Liver (tissue), 3 donors: ENCODE measurements around the gene EAPP.

Experiments
- CTCF ChIP-seq: fragments of 150-350 bp; IDR thresholded peaks from 2 replicates; pipeline ENCODE4 v1.5.1; 2017; ENCODE audit warnings: improper control_type of control experiment, low read depth, low read length; ENCODE audit not compliant: missing input control
- REST ChIP-seq: IDR thresholded peaks from 2 replicates; pipeline ENCODE4 v1.6.1; 2016; ENCODE audit warnings: antibody characterized with exemption, mild to moderate bottlenecking
- RXRA ChIP-seq, 2 donors: IDR thresholded peaks; 2 replicates each; pipeline ENCODE4 v1.6.1; 2017 to 2018; ENCODE audit warnings: antibody characterized with exemption in 2 of 2, mild to moderate bottlenecking in 1 of 2
- TAF1 ChIP-seq: conservative IDR thresholded peaks from 2 replicates; pipeline ENCODE4 v1.6.1; 2016; ENCODE audit warnings: antibody characterized with exemption, mild to moderate bottlenecking
- YY1 ChIP-seq: IDR thresholded peaks from 2 replicates; pipeline ENCODE4 v1.6.1; 2016; ENCODE audit warnings: antibody characterized with exemption, mild to moderate bottlenecking
- donor health status: healthy.
- donor health status: healthy.

GRCh38 chr14:34548472-34548981, 9.0 kb upstream of the EAPP start:
- TF ChIP-seq REST = no peak
- TF ChIP-seq YY1 = no peak
- no peak for TF ChIP-seq TAF1
- TF ChIP-seq CTCF = no peak
- no peak for TF ChIP-seq RXRA (IDR thresholded peaks at IDR 0.05)
